A549 (cell line): ENCODE measurements around the gene KRT79. TPM values are rescaled to one million over a fixed set of nuclear protein-coding genes. Genes with fewer than 3 reads are reported as not detected.

ENCODE experiments used
- ATAC-seq, 2 experiments: fragments of 200-7000 bp in 1 of 2; fragments of >200 bp in 1 of 2; cut with Nextera tagmentation in 1 of 2; cut with Tn5 transposase in 1 of 2; 3 replicates each; pipeline versions ENCODE4 v1.8.0 to v1.9.1; 2018 to 2020; ENCODE audit warnings: mild to moderate bottlenecking in 1 of 2, moderate library complexity in 1 of 2
- CTCF ChIA-PET: fragments of 300-600 bp; sonication (Branson Sonifier 250); formaldehyde crosslinking; extraction: SDS; loops from one replicate; lab custom pipeline; 2021; ENCODE audit warnings: antibody characterized with exemption, inconsistent platforms; lab: Yijun Ruan, JAX
- POLR2A ChIA-PET: fragments of 350-600 bp; formaldehyde crosslinking; extraction: SDS; loops from one replicate; lab custom pipeline; 2021; ENCODE audit warnings: antibody characterized with exemption, inconsistent platforms; lab: Yijun Ruan, JAX
- DNase-seq, 2 experiments: peaks; one replicate each; pipeline versions ENCODE4 v3.0.0 to v3.0.0-alpha.2; 2011 to 2016; ENCODE audit warnings: low read depth in 1 of 2, low spot score in 1 of 2
- FAIRE-seq: peaks from 2 replicates; lab custom pipeline; 2011; peaks lifted over from hg19 to GRCh38; lab: Jason Lieb, UNC
- H3K27ac ChIP-seq, 2 experiments: fragments of >200 bp; sonication (Bioruptor Twin); formaldehyde crosslinking; 3 replicates each; pipeline ENCODE4 v1.5.1; 2016 to 2017
- H3K4me1 ChIP-seq: fragments of >200 bp; sonication (Bioruptor Twin); formaldehyde crosslinking; 3 replicates; pipeline ENCODE4 v1.6.1; 2016
- H3K4me2 ChIP-seq: fragments of >200 bp; sonication (Bioruptor Twin); formaldehyde crosslinking; 3 replicates; pipeline ENCODE4 v1.6.1; 2016
- H3K4me3 ChIP-seq: fragments of >200 bp; sonication (Bioruptor Twin); formaldehyde crosslinking; 3 replicates; pipeline ENCODE4 v1.5.1; 2016
- H3K9me3 ChIP-seq: fragments of >200 bp; sonication (Bioruptor Twin); formaldehyde crosslinking; 3 replicates; pipeline ENCODE4 v1.6.1; 2016
- CHD4 ChIP-seq: fragments of 200-600 bp; sonication (generic); IDR thresholded peaks from 2 replicates; pipeline ENCODE4 v1.6.1; 2016; ENCODE audit warnings: antibody characterized with exemption, mild to moderate bottlenecking, borderline replicate concordance
- ESRRA ChIP-seq: fragments of 150-350 bp; IDR thresholded peaks from 2 replicates; pipeline ENCODE4 v1.6.1; 2014; ENCODE audit warnings: mild to moderate bottlenecking, low read length, borderline replicate concordance
- FOSB ChIP-seq: fragments of 250-450 bp; sonication (Bioruptor Pico); IDR thresholded peaks from 2 replicates; pipeline ENCODE4 v1.5.0; 2020; ENCODE audit warnings: mild to moderate bottlenecking, moderate library complexity
- HEYL ChIP-seq: fragments of 250-450 bp; sonication (Bioruptor Pico); IDR thresholded peaks from 2 replicates; pipeline ENCODE4 v1.8.0; 2021; ENCODE audit warnings: mild to moderate bottlenecking, moderate library complexity
- HOXB5 ChIP-seq: fragments of 250-450 bp; sonication (Bioruptor Pico); IDR thresholded peaks from 2 replicates; pipeline ENCODE4 v1.5.0; 2020; ENCODE audit warnings: mild to moderate bottlenecking, moderate library complexity
- JUN ChIP-seq, 2 experiments: fragments of >200 bp; sonication (Bioruptor Twin); formaldehyde crosslinking; IDR thresholded peaks; 2 replicates in 1 of 2; 3 replicates in 1 of 2; pipeline ENCODE4 v1.6.1; 2016 to 2017
- MYC ChIP-seq: IDR thresholded peaks from 2 replicates; pipeline ENCODE4 v1.6.1; 2012; ENCODE audit warnings: mild to moderate bottlenecking, inconsistent platforms, low read length, improper control_type of control experiment, borderline replicate concordance
- NFE2L2 ChIP-seq: fragments of 150-350 bp; conservative IDR thresholded peaks from 2 replicates; pipeline ENCODE4 v1.6.1; 2014; ENCODE audit warnings: low read length
- NPAS2 ChIP-seq: fragments of 250-450 bp; sonication (Bioruptor Pico); IDR thresholded peaks from 2 replicates; pipeline ENCODE4 v1.8.0; 2022; ENCODE audit warnings: mild to moderate bottlenecking, moderate library complexity, borderline replicate concordance
- NR3C1 ChIP-seq: fragments of >200 bp; sonication (Bioruptor Twin); formaldehyde crosslinking; IDR thresholded peaks from 3 replicates; pipeline ENCODE4 v1.6.1; 2017
- PHF8 ChIP-seq: fragments of 200-600 bp; sonication (generic); IDR thresholded peaks from 2 replicates; pipeline ENCODE4 v1.6.1; 2016; ENCODE audit warnings: low read depth, mild to moderate bottlenecking, antibody characterized with exemption, moderate library complexity, borderline replicate concordance
- RARB ChIP-seq: fragments of 250-450 bp; sonication (Bioruptor Pico); IDR thresholded peaks from 2 replicates; pipeline ENCODE4 v1.8.0; 2021; ENCODE audit warnings: mild to moderate bottlenecking, moderate library complexity
- SMC3 ChIP-seq: fragments of >200 bp; sonication (Bioruptor Twin); formaldehyde crosslinking; IDR thresholded peaks from 3 replicates; pipeline ENCODE4 v1.6.1; 2018; ENCODE audit warnings: inconsistent platforms
- SREBF2 ChIP-seq: fragments of 450-650 bp; IDR thresholded peaks from 2 replicates; pipeline ENCODE4 v1.6.1; 2014; ENCODE audit warnings: mild to moderate bottlenecking, moderate library complexity
- TP53 ChIP-seq: fragments of 250-450 bp; sonication (Bioruptor Pico); IDR thresholded peaks from 2 replicates; pipeline ENCODE4 v1.5.0; 2021; ENCODE audit warnings: mild to moderate bottlenecking, moderate library complexity
- ZC3H11A ChIP-seq: fragments of 450-650 bp; IDR thresholded peaks from 2 replicates; pipeline ENCODE4 v1.6.1; 2014; ENCODE audit warnings: antibody characterized with exemption, mild to moderate bottlenecking
- WGBS: methylation state at CpG from one replicate; pipeline ENCODE4 v1.1.6; 2017; ENCODE audit errors: missing lambda C conversion rate; 5-methylcytosine and 5-hydroxymethylcytosine counted together
- polyA plus RNA-seq, 4 experiments: library from polyadenylated mRNA; depleted of rRNA in 3 of 4; stranded (reverse); fragments of >200 nt; fragmentation: RNase III in 1 of 4; extraction: RNeasy Plus Mini Kit Qiagen cat#74134 plus additional on column Dnase treatment in 1 of 4; gene quantifications; 2 replicates in 3 of 4; 3 replicates in 1 of 4; pipeline ENCODE4 v1.2.3, GENCODE V29; 2011 to 2017
- TF ChIP-seq, protein P1 (sequence below): IDR thresholded peaks from 2 replicates; pipeline ENCODE4 v1.6.1; 2012
- TF ChIP-seq, protein P2 (sequence below): fragments of >200 bp; sonication (Bioruptor Twin); formaldehyde crosslinking; IDR thresholded peaks from 3 replicates; pipeline ENCODE4 v1.5.1; 2016
- TF ChIP-seq, protein P3 (sequence below): IDR thresholded peaks from 2 replicates; pipeline ENCODE4 v1.6.1; 2012
- TF ChIP-seq, protein P4 (sequence below): fragments of >200 bp; sonication (Bioruptor Twin); formaldehyde crosslinking; IDR thresholded peaks from 3 replicates; pipeline ENCODE4 v1.6.1; 2016

The KRT79 gene
- polyA plus RNA-seq, 2 of the 4 experiments (the other 2 are of a cell fraction) = 0.05 TPM; not detected in 1

DNA sequence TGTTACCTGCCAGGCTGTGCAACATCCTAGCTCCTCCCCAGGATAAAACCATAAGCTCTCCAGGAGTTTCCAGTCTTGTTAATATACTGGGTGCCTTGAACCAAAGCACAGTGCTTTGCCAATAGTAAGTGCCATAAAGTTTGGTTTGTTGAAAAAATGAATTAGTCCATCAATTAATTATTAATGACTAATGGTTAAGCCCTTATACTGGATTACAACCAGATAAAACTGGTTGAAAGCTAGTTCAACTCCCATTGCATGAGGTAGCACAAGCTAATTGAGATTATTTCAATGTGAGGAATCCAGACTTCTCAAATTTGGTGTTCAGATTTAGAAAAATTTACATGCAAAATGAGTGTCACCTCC lies 36.6 kb downstream of the KRT79 start:
- no peak overlapping the region for H3K4me3 ChIP-seq
- FAIRE-seq = no peak
- POLR2A ChIA-PET = no interaction called here
- TF ChIP-seq, protein P1, sequence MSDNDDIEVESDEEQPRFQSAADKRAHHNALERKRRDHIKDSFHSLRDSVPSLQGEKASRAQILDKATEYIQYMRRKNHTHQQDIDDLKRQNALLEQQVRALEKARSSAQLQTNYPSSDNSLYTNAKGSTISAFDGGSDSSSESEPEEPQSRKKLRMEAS = no peak
- TF ChIP-seq NR3C1 (no peak), HEYL (CRISPR knock-in tag) (no peak), CHD4 (no peak), NPAS2 (CRISPR knock-in tag) (no peak), SMC3 (no peak), JUN (IDR thresholded peaks at IDR 0.05) (no peak)
- TF ChIP-seq, protein P2, sequence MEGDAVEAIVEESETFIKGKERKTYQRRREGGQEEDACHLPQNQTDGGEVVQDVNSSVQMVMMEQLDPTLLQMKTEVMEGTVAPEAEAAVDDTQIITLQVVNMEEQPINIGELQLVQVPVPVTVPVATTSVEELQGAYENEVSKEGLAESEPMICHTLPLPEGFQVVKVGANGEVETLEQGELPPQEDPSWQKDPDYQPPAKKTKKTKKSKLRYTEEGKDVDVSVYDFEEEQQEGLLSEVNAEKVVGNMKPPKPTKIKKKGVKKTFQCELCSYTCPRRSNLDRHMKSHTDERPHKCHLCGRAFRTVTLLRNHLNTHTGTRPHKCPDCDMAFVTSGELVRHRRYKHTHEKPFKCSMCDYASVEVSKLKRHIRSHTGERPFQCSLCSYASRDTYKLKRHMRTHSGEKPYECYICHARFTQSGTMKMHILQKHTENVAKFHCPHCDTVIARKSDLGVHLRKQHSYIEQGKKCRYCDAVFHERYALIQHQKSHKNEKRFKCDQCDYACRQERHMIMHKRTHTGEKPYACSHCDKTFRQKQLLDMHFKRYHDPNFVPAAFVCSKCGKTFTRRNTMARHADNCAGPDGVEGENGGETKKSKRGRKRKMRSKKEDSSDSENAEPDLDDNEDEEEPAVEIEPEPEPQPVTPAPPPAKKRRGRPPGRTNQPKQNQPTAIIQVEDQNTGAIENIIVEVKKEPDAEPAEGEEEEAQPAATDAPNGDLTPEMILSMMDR = no peak
- TF ChIP-seq, all 56 proteins: peak for 0
- Histone ChIP-seq H3K4me2 (no peak overlapping the region), H3K27ac (peak overlapping the region; percentile 25 to 89; a peak in 4 of 6 replicates), H3K9me3 (no peaks in the 10 kb centered on the region), H3K4me1 (peaks cover 63% of the 10 kb centered on the region)
- CTCF ChIA-PET = interaction anchor here (0.9 to 1.5 kb wide), 5 partner anchors 9 to 641 kb away, joined by 3 to 4 read pairs (median 3); no protein-coding TSS in a partner anchor
- ATAC-seq = no peak
- no peak for DNase-seq

DNA sequence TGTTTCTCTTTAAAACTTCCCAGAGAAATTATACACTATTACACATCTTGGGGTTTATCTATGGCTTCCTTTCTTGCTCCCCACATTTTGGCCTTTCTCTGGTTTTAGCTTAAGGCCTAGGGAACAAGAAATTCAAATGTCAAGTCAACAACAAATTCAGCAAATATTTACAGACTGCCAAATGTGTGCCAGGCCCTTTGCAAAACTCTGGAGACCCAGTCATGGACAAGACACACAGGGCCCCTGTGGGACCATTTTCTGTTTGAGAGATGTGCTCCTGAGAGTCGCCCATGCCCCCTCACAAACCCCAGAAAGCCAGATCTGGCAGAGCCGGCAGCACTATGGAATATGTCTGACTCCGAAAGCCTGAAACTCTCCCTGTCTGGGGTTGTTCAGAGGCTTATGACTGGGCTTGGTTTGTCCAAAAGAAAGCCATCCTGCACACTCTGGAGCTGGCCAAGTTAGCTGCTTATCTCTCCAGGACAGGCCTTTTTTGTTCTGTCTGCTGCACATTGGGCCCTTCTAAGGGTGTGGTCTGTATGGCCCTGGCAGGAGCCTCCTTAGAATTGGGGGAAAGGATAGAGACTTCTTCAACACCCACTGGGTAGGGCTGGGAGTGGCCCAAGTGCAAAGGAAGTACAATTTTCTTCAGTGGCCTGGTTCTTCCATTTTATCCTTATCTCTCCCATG lies 37.1 kb downstream of the KRT79 start:
- DNase-seq (no peak), ATAC-seq (no peak), FAIRE-seq (no peak)
- TF ChIP-seq NPAS2 (CRISPR knock-in tag) = no peak
- no peak for TF ChIP-seq SMC3
- no peak for TF ChIP-seq SREBF2
- no peak for TF ChIP-seq ESRRA
- no peak for TF ChIP-seq FOSB (CRISPR knock-in tag)
- TF ChIP-seq NFE2L2 = no peak
- TF ChIP-seq TP53 (CRISPR knock-in tag) = no peak
- ChIA-PET CTCF (interaction anchor here (0.6 to 1.7 kb wide), 7 partner anchors 9 to 640 kb away, joined by 3 to 4 read pairs (median 3); no protein-coding TSS in a partner anchor), POLR2A (no interaction called here)
- H3K27ac ChIP-seq = peak overlapping the region; percentile 25 to 89; a peak in 4 of 6 replicates
- 83% methylated on average over 3 of the region's 3 CpGs for WGBS
- H3K4me1 ChIP-seq = peaks cover 58% of the 10 kb centered on the region
- no peak overlapping the region for H3K4me2 ChIP-seq
- no peak overlapping the region for H3K4me3 ChIP-seq
- H3K9me3 ChIP-seq = no peaks in the 10 kb centered on the region

DNA sequence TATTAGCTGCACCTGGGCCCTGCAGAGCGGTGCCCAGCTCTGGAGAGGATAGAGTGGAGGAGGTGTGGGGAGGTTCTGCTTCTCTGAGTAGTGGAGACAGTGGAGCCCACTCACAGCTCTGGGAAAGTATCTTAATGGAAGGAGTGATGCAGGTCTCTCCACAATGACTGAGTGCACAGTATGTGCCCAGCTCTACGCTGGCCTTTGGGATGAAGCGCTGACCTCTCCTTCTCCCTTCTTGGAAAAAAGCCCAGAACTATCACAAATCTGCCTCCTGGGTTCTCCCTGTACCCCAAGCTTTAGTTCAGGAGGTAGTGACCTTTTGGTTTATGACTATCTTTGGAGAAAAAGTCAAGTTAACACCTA lies 37.7 kb downstream of the KRT79 start:
- WGBS = 98% methylated on average over 3 of the region's 3 CpGs
- TF ChIP-seq TP53 (CRISPR knock-in tag) = no peak
- no peak for TF ChIP-seq ZC3H11A
- no peak for TF ChIP-seq SMC3
- TF ChIP-seq, protein P3, sequence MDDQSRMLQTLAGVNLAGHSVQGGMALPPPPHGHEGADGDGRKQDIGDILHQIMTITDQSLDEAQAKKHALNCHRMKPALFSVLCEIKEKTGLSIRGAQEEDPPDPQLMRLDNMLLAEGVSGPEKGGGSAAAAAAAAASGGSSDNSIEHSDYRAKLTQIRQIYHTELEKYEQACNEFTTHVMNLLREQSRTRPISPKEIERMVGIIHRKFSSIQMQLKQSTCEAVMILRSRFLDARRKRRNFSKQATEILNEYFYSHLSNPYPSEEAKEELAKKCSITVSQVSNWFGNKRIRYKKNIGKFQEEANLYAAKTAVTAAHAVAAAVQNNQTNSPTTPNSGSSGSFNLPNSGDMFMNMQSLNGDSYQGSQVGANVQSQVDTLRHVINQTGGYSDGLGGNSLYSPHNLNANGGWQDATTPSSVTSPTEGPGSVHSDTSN = no peak
- no peak for TF ChIP-seq HOXB5 (CRISPR knock-in tag)
- TF ChIP-seq, protein P4, sequence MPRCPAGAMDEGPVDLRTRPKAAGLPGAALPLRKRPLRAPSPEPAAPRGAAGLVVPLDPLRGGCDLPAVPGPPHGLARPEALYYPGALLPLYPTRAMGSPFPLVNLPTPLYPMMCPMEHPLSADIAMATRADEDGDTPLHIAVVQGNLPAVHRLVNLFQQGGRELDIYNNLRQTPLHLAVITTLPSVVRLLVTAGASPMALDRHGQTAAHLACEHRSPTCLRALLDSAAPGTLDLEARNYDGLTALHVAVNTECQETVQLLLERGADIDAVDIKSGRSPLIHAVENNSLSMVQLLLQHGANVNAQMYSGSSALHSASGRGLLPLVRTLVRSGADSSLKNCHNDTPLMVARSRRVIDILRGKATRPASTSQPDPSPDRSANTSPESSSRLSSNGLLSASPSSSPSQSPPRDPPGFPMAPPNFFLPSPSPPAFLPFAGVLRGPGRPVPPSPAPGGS = no peak
- no peak for TF ChIP-seq PHF8
- TF ChIP-seq MYC = no peak
- no peak for TF ChIP-seq RARB (CRISPR knock-in tag)
- TF ChIP-seq, all 56 proteins: peak for 0
- ChIA-PET CTCF (interaction anchor here (0.6 to 1.7 kb wide), 7 partner anchors 8 to 640 kb away, joined by 3 to 4 read pairs (median 3); no protein-coding TSS in a partner anchor), POLR2A (no interaction called here)
- FAIRE-seq (no peak), DNase-seq (no peak), ATAC-seq (no peak)
- Histone ChIP-seq H3K4me2 (no peak overlapping the region), H3K9me3 (no peaks in the 10 kb centered on the region), H3K27ac (peak overlapping the region in 1 of 2 experiments; percentile 89; a peak in 3 of 6 replicates), H3K4me3 (no peak overlapping the region), H3K4me1 (peaks cover 52% of the 10 kb centered on the region)
